G401 (cell line): Measurements from ENCODE around the gene AFAP1L1. TPM values are rescaled to one million over a fixed set of nuclear protein-coding genes. Genes with fewer than 3 reads are reported as not detected.

ENCODE experiments used
- DNase-seq: peaks from one replicate; pipeline ENCODE4 v3.0.0-alpha.2; 2015; ENCODE audit warnings: low spot score
- in situ Hi-C: cut with HindIII; loops from 2 replicates; pipeline ENCODE4 v1.10.0; 2016; ENCODE audit warnings: low sequenced_read_pairs, mixed read lengths
- total RNA-seq: library from RNA; depleted of rRNA; stranded (reverse); fragments of >200 nt; shearing (Covaris generic); gene quantifications from 2 replicates; pipeline ENCODE4 v1.2.3, GENCODE V29; 2014

The AFAP1L1 gene
- total RNA-seq, 1 experiment from 2014 or later, result 0.14 TPM

DNA sequence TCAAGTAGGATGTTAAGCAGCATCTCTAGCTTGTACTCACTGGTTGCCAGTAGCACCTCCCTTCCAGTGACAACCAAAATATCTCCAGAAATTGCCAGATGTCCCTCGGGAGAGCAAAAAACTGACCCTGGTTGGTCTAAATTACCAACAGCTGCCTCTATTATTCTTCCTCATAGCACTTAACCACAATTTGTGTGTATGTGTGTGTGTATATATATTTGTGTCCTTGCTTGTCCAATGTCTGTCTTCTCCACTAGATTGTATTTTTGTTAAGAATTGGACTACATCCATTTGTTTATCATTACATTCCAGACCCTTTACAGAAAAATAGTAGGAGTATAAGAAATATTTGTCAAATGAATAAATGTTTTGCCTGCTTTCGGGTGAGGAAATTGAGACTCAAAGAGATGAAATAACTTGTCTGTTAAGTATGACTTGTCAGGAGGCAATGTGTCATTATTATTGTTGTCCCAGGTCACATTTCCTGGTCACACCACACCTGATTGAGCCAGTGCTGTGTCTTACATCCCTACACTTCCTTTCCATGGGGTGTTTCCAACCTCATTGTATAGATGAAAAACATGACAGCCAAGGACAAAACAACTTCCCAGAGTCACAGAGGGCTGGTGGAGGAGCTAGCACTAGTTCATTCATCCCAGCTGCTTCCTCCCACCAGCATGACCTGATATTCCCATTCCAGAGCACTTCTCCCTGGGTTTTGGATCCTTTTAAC, 62.2 kb downstream of the AFAP1L1 start:
- DNase-seq, result no peak
- in situ Hi-C loops, result no loop called here

GRCh38 chr5:149337736-149338135, 66.1 kb downstream of the AFAP1L1 start:
- peak; percentile 47 for DNase-seq
- in situ Hi-C loops, result no loop called here

DNA sequence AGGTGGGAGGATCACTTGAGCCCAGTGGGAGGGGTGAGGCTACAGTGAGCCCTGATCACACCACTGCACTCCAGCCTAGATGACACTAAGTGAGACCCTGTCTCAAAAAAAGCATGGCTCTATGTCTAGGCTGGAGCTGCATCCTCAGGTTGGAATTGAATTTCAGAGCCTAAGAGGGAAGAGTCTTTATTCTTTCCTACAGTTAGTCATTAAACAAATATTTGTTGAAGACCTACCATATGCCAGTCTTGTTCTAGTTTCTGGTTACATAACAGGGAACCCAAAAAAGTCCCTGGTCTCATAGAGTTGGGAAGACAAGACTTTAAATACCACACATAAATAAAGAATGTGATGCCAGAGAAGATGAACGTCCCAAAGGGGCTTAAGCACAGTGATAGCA, 66.7 kb downstream of the AFAP1L1 start:
- no peak for DNase-seq
- in situ Hi-C loops, result no loop called here

DNA sequence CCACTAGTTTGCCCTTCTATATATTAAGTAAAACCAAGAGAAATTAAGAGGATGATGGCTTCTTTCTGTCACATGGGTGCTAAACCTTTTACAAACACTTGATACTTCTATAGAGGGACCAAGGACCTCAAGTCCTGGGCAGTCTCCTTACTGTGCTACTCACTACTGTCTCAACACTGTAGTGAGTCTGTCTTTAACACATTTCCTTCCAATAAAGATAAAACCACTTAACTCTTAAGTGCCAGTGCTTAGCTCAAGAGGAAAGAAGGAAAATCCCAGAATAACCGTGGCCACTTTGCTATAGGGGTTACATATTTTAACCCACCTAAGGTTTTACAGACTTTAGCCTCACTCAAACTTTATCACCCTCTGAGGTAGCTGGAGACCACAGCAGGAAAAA, 69.3 kb downstream of the AFAP1L1 start:
- in situ Hi-C loops, result no loop called here
- no peak for DNase-seq

- no peak for DNase-seq
- in situ Hi-C loops, result no loop called here
Measured at GRCh38 chr5:149341876-149342275, 70.2 kb downstream of the AFAP1L1 start.

- DNase-seq, result no peak
- in situ Hi-C loops, result no loop called here
Measured at GRCh38 chr5:149344151-149344550, 72.5 kb downstream of the AFAP1L1 start.

DNA sequence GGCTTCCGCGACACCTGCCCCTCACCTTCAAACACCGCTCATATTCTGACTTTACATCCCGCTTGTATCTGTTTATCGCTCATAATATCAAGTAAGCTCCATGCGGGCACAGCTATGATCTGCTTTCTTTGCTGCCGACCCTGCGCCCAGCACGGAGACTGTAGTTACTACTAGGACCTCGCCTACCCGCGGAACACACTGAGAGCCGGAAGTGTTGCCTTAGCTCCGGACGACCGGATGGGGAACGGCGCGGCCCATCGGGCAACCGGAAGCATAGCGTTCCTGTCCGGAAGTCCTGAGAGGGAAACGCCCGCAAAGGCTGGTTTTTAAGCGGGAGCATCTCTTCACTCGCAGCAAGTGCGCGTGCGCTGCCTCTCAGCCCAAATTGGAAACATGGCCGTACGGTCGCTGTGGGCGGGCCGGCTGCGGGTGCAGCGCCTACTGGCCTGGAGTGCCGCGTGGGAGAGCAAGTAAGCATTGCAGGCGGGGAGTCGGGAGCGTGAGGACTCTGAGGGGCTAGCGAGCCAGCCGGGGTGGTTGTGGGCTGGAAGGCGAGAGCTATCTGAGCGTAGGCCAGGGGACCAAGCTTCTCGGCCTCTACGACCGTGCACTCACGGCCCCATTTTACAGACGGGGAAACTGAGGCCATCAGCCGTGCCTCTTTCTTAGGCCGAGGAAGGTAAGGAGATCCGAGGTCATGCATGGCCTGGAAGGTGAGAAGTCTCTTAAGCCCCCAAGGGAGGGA, 73.7 kb downstream of the AFAP1L1 start, which contains the start of gene GRPEL2:
TSS of gene GRPEL2 (plus strand) at position 353 of the 745 bp plus-strand sequence. CDS start at position 394, 41 bp downstream.
- in situ Hi-C loops, result no loop called here
- peak; percentile 97 for DNase-seq

DNA sequence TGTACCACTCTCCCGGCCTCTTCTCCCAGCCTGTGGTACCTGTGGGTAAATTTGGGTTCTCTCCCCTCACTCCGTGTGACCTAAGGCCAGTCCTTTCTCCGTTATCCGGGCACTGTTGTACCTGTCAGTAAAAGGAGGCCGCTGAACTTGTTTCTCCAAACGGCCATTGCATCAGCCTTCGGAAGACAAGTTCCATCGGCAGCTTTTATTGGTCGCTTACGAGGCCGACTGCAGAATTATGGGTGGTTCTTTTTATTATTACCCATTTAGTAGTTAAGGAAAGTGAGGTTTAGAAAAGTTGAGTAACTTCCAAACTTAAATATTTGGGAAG, 74.2 kb downstream of the AFAP1L1 start:
- peak; percentile 25 for DNase-seq

GRCh38 chr5:149348518-149348917, 76.9 kb downstream of the AFAP1L1 start:
- in situ Hi-C loops, result no loop called here
- DNase-seq, result no peak

More for the DNA sequence above, 74.2 kb downstream of the AFAP1L1 start:
- in situ Hi-C loops, result no loop called here

- in situ Hi-C loops, result no loop called here
- no peak for DNase-seq
Measured at GRCh38 chr5:149349382-149349781, 77.7 kb downstream of the AFAP1L1 start.

DNA sequence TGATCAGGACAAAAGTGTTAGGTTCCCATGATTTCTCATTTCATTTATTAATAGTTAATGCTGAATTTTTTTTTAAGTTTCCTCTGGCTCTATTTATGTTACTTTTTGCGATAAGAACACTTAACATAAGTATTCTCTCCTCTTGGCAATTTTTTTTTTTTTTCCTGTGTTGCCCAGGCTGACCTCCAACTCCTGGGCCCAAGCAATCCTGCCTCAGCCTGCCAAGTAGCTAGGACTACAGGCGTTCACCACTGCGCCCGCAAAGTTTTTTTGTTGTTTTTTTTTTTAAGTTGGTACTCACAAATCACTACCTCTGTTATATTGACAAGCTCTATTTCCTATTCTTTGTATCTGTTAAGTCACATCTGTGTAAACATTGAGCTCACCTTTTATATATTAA, 80.5 kb downstream of the AFAP1L1 start:
- DNase-seq, result no peak
- in situ Hi-C loops, result no loop called here

GRCh38 chr5:149353911-149354310, 82.3 kb downstream of the AFAP1L1 start:
- in situ Hi-C loops, result no loop called here

DNA sequence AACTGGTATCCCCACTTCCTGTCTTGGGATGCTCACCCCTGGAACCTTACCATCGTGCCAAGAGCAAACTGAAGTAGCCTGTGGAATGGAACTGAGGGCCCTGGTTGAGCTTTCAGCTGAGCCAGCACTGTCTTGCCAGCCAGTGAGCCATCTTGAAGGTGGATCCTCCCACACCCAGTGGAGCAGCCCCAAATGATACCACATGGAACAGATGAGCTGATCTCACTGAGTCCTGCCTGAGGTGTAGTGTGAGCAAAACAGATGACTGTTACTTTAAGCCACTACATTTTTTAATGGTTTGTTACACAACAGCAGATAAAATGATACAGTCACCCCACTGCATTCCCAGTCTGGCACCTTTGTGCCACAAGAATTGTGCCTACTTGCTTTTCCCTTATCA, 84.0 kb downstream of the AFAP1L1 start:
- no peak for DNase-seq
- in situ Hi-C loops, result no loop called here

More at GRCh38 chr5:149353911-149354310, 82.3 kb downstream of the AFAP1L1 start:
- DNase-seq, result no peak

DNA sequence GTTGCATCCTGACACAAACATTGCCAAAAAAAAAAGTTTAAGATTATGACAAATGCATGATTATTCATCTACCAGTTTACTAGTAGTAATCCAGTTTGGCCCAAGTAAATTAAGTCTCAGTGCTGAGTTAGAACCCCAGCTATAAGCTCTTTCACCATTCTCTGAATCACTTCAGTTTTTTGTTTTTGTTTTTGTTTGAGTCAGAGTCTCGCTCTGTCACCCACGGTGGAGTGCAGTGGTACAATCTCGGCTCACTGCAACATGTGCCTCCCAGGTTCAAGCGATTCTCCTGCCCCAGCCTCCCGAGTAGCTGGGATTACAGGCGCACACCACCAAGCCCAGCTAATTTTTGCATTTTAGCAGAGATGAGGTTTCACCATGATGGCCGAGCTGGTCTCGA, 84.7 kb downstream of the AFAP1L1 start:
- in situ Hi-C loops, result no loop called here
- DNase-seq, result no peak

DNA sequence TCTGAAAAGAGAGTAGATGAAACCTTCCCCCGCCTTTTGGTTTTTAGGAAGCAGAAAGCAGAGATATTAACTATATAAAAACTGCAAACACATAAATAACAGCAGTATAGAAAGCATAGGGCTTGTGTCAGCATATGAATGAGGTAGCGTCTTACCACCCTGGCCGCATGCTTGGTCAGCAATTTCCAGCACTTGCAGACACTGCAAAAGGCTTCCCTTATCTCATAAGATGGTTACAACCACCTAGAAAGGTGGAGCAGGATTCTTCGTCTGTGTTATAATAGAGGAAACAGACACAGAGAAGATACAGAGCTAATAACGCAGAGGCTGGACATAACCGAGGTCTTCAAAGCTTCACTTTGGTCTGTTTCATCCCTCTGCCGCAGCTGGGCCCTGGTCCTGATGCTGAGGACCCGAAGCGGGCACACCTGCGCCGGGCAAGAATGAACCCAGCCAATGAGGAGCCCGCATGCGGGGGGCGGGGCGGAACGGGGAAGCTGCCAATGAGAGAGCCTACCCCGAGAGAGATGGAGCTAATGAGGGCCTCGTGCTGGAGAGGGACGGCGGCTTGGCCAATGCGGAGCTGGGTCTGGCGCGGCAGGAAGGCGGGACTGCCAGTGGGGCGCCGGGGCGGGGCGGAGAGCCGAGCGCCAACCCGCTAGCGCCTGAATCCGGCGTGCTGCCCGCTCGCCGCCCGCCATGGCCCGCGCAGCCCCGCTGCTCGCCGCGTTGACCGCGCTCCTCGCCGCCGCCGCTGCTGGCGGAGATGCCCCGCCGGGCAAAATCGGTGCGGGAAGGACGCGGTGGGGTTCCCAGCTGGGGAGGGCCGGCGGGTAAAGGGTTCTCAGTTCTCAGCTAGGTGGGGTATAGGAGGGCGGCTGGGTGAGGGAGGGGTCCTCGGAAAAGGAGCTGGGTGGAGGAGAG, 86.0 kb downstream of the AFAP1L1 start, which contains the start of gene PCYOX1L:
TSS of gene PCYOX1L (plus strand) at position 677 of the 924 bp plus-strand sequence. CDS start at position 700, 23 bp downstream.
- peak; percentile 98 for DNase-seq
- in situ Hi-C loops, result no loop called here

DNA sequence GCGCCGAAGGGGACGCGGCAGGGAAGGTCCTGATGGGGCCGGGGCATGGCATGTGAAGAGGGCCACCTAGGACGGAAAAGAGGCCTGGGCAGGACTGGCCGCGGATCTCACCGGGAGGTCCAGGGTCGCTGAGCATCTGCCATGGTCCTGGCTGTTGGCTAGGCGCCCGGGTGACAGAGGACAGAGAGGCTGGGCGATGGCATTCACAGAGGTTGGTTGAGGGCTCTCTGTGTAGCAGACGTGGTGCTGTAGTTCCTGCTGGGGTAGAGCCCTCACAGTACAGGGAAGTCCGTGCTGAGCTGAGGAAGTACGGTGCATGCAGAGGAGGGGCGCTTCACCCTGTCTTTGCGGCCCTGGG, 86.6 kb downstream of the AFAP1L1 start:
- in situ Hi-C loops, result no loop called here
- DNase-seq, result peak; percentile 77

DNA sequence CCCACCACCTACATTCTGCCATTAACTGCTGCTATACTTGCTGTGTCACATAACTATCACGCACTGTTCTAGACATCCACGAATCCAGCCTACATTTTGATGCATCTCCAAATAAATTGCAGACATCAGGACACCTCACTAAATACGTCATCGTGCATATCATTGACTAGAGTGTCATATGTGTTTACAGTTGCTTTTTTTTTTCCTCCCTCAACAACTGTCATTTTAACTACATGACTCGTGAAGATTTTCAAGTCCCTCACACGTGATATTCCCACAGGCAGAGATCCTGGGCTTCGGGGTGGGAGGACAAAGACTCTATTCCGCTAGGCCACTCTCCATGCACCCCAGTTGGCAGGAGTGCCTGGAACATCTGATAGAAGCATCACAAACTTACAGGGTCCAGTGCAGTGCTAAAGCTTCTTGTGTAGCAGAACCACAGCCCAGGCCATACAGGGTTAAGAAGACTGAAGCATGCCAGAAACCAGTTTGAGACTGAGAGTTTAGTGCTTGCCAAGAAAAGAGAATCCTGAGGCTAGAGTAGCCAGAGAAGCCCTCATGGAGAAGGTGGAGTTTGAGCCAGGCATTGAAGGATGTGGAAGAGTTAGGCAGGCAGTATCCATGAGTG, 87.3 kb downstream of the AFAP1L1 start:
- in situ Hi-C loops, result no loop called here
- peak; percentile 48 for DNase-seq

GRCh38 chr5:149360272-149360671, 88.6 kb downstream of the AFAP1L1 start:
- in situ Hi-C loops, result no loop called here
- DNase-seq, result no peak

GRCh38 chr5:149362541-149362940, 90.9 kb downstream of the AFAP1L1 start:
- in situ Hi-C loops, result no loop called here
- DNase-seq, result no peak
